CD8-positive, alpha-beta memory T cell (primary cell): ENCODE data around the gene ZNF143. TPM values are rescaled to one million over a fixed set of nuclear protein-coding genes. Genes with fewer than 3 reads are reported as not detected.

Source experiments
- CTCF ChIA-PET: fragments of 350-600 bp; sonication (Branson Sonifier 250); formaldehyde crosslinking; loops from one replicate; lab custom pipeline; 2021; ENCODE audit warnings: antibody characterized with exemption; lab: Charles Lee
- POLR2A ChIA-PET: fragments of 350-600 bp; sonication (Branson Sonifier 250); formaldehyde crosslinking; loops from one replicate; lab custom pipeline; 2021; ENCODE audit warnings: antibody characterized with exemption; lab: Charles Lee
- DNase-seq, 5 donors: peaks; one replicate each; pipeline versions ENCODE4 v3.0.0 to v3.0.0-alpha.2; 2020 to 2022; ENCODE audit warnings: mixed read lengths in 1 of 5
- H3K27ac ChIP-seq: one replicate; pipeline ENCODE4 v1.7.0; 2013; ENCODE audit warnings: low read depth, mild to moderate bottlenecking, low read length, moderate library complexity
- H3K27me3 ChIP-seq: 2 replicates; pipeline ENCODE4 v1.7.0; 2013; ENCODE audit warnings: low read length, mild to moderate bottlenecking; ENCODE audit not compliant: insufficient read depth, poor library complexity, severe bottlenecking
- H3K36me3 ChIP-seq: 2 replicates; pipeline ENCODE4 v1.7.0; 2013; ENCODE audit warnings: mild to moderate bottlenecking, low read length, moderate library complexity; ENCODE audit not compliant: insufficient read depth
- H3K4me1 ChIP-seq: 2 replicates; pipeline ENCODE4 v1.7.0; 2013; ENCODE audit warnings: mild to moderate bottlenecking, low read length, moderate library complexity; ENCODE audit not compliant: insufficient read depth
- H3K4me3 ChIP-seq: 2 replicates; pipeline ENCODE4 v1.7.0; 2013; ENCODE audit warnings: mild to moderate bottlenecking, low read length
- H3K9me3 ChIP-seq: 2 replicates; pipeline ENCODE4 v1.7.0; 2013; ENCODE audit warnings: mild to moderate bottlenecking, low read length
- H3K27ac Mint-ChIP-seq, 8 donors: one replicate each; pipeline ENCODE4 v1.8.0; 2020 to 2021; ENCODE audit warnings: mixed read lengths in 8 of 8, mild to moderate bottlenecking in 6 of 8, inconsistent platforms in 3 of 8, moderate library complexity in 3 of 8
- H3K27me3 Mint-ChIP-seq, 2 donors: one replicate each; pipeline ENCODE4 v1.8.0; 2020 to 2021; ENCODE audit warnings: mixed read lengths in 2 of 2, mild to moderate bottlenecking in 1 of 2, moderate library complexity in 1 of 2
- H3K36me3 Mint-ChIP-seq, 3 donors: one replicate each; pipeline ENCODE4 v1.8.0; 2020 to 2021; ENCODE audit warnings: mixed read lengths in 3 of 3, inconsistent platforms in 1 of 3, mild to moderate bottlenecking in 1 of 3
- H3K4me1 Mint-ChIP-seq, 3 donors: one replicate each; pipeline ENCODE4 v1.8.0; 2020 to 2021; ENCODE audit warnings: mixed read lengths in 3 of 3, inconsistent platforms in 1 of 3, mild to moderate bottlenecking in 1 of 3
- H3K4me3 Mint-ChIP-seq, 7 donors: one replicate each; pipeline ENCODE4 v1.8.0; 2020 to 2021; ENCODE audit warnings: mixed read lengths in 7 of 7, mild to moderate bottlenecking in 6 of 7, moderate library complexity in 4 of 7, inconsistent platforms in 2 of 7
- H3K9me3 Mint-ChIP-seq, 5 donors: one replicate each; pipeline ENCODE4 v1.8.0; 2020 to 2022; ENCODE audit warnings: mixed read lengths in 5 of 5, mild to moderate bottlenecking in 3 of 5, moderate library complexity in 2 of 5, inconsistent platforms in 1 of 5
- polyA plus RNA-seq: library from polyadenylated mRNA; unstranded; fragments of 300-500 nt; fragmentation: Illumina TruSeq; gene quantifications from one replicate; pipeline ENCODE4 v1.2.3, GENCODE V29; 2021
- total RNA-seq, 2 experiments: library from RNA; stranded (reverse); gene quantifications; one replicate each; pipeline ENCODE4 v1.2.3, GENCODE V29; 2021

The ZNF143 gene
- total and polyA plus RNA-seq, 3 experiments from 2014 or later = 33.0 to 39.8 (median 33.3) TPM

GRCh38 chr11:9459667-9460321, 1.0 kb upstream of the ZNF143 start:
- Histone ChIP-seq H3K36me3 (no peaks in the 10 kb centered on the region), H3K4me1 (peaks cover 25% of the 10 kb centered on the region), H3K27me3 (no peaks in the 10 kb centered on the region), H3K4me3 (peak overlapping the region; percentile 88), H3K27ac (peak overlapping the region; percentile 95), H3K9me3 (no peaks in the 10 kb centered on the region)
- no peaks in the 10 kb centered on the region for H3K27me3 Mint-ChIP-seq
- peak overlapping the region; percentile 90 to 95 (median 93) for H3K4me3 Mint-ChIP-seq
- DNase-seq = peak in 1 of 5 donors; percentile 48
- H3K4me1 Mint-ChIP-seq = peaks cover 29 to 36% (median 36%) of the 10 kb centered on the region in 3 donors
- peak overlapping the region; percentile 96 to 99 (median 98) for H3K27ac Mint-ChIP-seq
- no peaks in the 10 kb centered on the region for H3K9me3 Mint-ChIP-seq
- H3K36me3 Mint-ChIP-seq = peaks cover 0 to 11% (median 0%) of the 10 kb centered on the region in 3 donors
- CTCF ChIA-PET = interaction anchor here (1.1 to 3.1 kb wide), 7 partner anchors 19 to 496 kb away, joined by 3 to 11 read pairs (median 4); no protein-coding TSS in a partner anchor
- POLR2A ChIA-PET = interaction anchor here (0.7 to 2.6 kb wide), 14 partner anchors 13 to 844 kb away, joined by 3 to 23 read pairs (median 8); partner anchors contain the start of genes IPO7, TMEM41B, TMEM9B and WEE1

- CTCF ChIA-PET = interaction anchor here (0.6 to 3.1 kb wide), 7 partner anchors 13 to 498 kb away, joined by 3 to 11 read pairs (median 3); no protein-coding TSS in a partner anchor
- H3K27me3 ChIP-seq = no peaks in the 10 kb centered on the region
- H3K4me3 ChIP-seq = peak overlapping the region; percentile 88
- Mint-ChIP-seq H3K9me3 (no peaks in the 10 kb centered on the region), H3K27ac (peak overlapping the region; percentile 96 to 99 (median 98)), H3K4me3 (peak overlapping the region; percentile 90 to 95 (median 93)), H3K36me3 (peaks cover 0 to 11% (median 0%) of the 10 kb centered on the region in 3 donors), H3K4me1 (peaks cover 30 to 38% (median 36%) of the 10 kb centered on the region in 3 donors), H3K27me3 (no peaks in the 10 kb centered on the region)
- peaks cover 25% of the 10 kb centered on the region for H3K4me1 ChIP-seq
- no peaks in the 10 kb centered on the region for H3K9me3 ChIP-seq
- no peaks in the 10 kb centered on the region for H3K36me3 ChIP-seq
- H3K27ac ChIP-seq = peak overlapping the region; percentile 99
- peak; percentile 73 to 91 (median 83) for DNase-seq
- POLR2A ChIA-PET = interaction anchor here (0.5 to 2.6 kb wide), 20 partner anchors 12 to 1057 kb away, joined by 3 to 23 read pairs (median 5); partner anchors contain the start of genes IPO7, TMEM41B, TMEM9B and WEE1
Measured at GRCh38 chr11:9461063-9461759, 399 bp downstream of the ZNF143 start.

GRCh38 chr11:9461760-9462134, 935 bp downstream of the ZNF143 start:
- peak overlapping the region; percentile 99 for H3K27ac ChIP-seq
- POLR2A ChIA-PET = interaction anchor here (0.6 to 2.3 kb wide), 7 partner anchors 13 to 1057 kb away, joined by 3 to 21 read pairs (median 6); partner anchors contain the start of gene IPO7
- H3K9me3 ChIP-seq = no peaks in the 10 kb centered on the region
- CTCF ChIA-PET = interaction anchor here (3.1 kb wide), 1 partner anchor 45 kb away, joined by 11 read pairs; no protein-coding TSS in a partner anchor
- peak overlapping the region; percentile 88 for H3K4me3 ChIP-seq
- H3K27ac Mint-ChIP-seq = peak overlapping the region; percentile 79 to 99 (median 96)
- DNase-seq = peak in 1 of 5 donors; percentile 26
- peaks cover 25% of the 10 kb centered on the region for H3K4me1 ChIP-seq
- H3K9me3 Mint-ChIP-seq = no peaks in the 10 kb centered on the region
- peaks cover 0 to 13% (median 0%) of the 10 kb centered on the region in 3 donors for H3K36me3 Mint-ChIP-seq
- peak overlapping the region; percentile 90 to 95 (median 93) for H3K4me3 Mint-ChIP-seq
- H3K4me1 Mint-ChIP-seq = peaks cover 32 to 38% (median 36%) of the 10 kb centered on the region in 3 donors
- H3K27me3 Mint-ChIP-seq = no peaks in the 10 kb centered on the region
- no peaks in the 10 kb centered on the region for H3K27me3 ChIP-seq
- H3K36me3 ChIP-seq = no peaks in the 10 kb centered on the region

- peaks cover 25% of the 10 kb centered on the region for H3K4me1 ChIP-seq
- peak overlapping the region; percentile 90 to 95 (median 93) for H3K4me3 Mint-ChIP-seq
- no peaks in the 10 kb centered on the region for H3K9me3 Mint-ChIP-seq
- no peaks in the 10 kb centered on the region for H3K27me3 Mint-ChIP-seq
- no peak overlapping the region for H3K4me3 ChIP-seq
- no peaks in the 10 kb centered on the region for H3K9me3 ChIP-seq
- H3K36me3 ChIP-seq = no peaks in the 10 kb centered on the region
- CTCF ChIA-PET = interaction anchor here (3.1 kb wide), 1 partner anchor 44 kb away, joined by 11 read pairs; no protein-coding TSS in a partner anchor
- H3K27ac ChIP-seq = peak overlapping the region; percentile 99
- H3K27me3 ChIP-seq = no peaks in the 10 kb centered on the region
- DNase-seq = no peak
- H3K27ac Mint-ChIP-seq = peak overlapping the region; percentile 79 to 99 (median 96)
- peaks cover 32 to 38% (median 36%) of the 10 kb centered on the region in 3 donors for H3K4me1 Mint-ChIP-seq
- POLR2A ChIA-PET = no interaction called here
- H3K36me3 Mint-ChIP-seq = peaks cover 0 to 15% (median 0%) of the 10 kb centered on the region in 3 donors
Measured at GRCh38 chr11:9462172-9462799, 1.5 kb downstream of the ZNF143 start.

GRCh38 chr11:9462806-9463537, 2.2 kb downstream of the ZNF143 start:
- Histone ChIP-seq H3K4me1 (peaks cover 25% of the 10 kb centered on the region), H3K36me3 (no peaks in the 10 kb centered on the region), H3K4me3 (no peak overlapping the region), H3K9me3 (no peaks in the 10 kb centered on the region), H3K27ac (no peak overlapping the region), H3K27me3 (no peaks in the 10 kb centered on the region)
- H3K27ac Mint-ChIP-seq = peak overlapping the region in 7 of 8 donors; percentile 57 to 97 (median 86)
- H3K36me3 Mint-ChIP-seq = peaks cover 0 to 18% (median 2%) of the 10 kb centered on the region in 3 donors
- peaks cover 34 to 42% (median 39%) of the 10 kb centered on the region in 3 donors for H3K4me1 Mint-ChIP-seq
- H3K27me3 Mint-ChIP-seq = no peaks in the 10 kb centered on the region
- no peaks in the 10 kb centered on the region for H3K9me3 Mint-ChIP-seq
- H3K4me3 Mint-ChIP-seq = peak overlapping the region; percentile 76 to 95 (median 82)
- ChIA-PET CTCF (interaction anchor here (3.1 kb wide), 1 partner anchor 44 kb away, joined by 11 read pairs; no protein-coding TSS in a partner anchor), POLR2A (no interaction called here)
- DNase-seq = no peak

- H3K27me3 Mint-ChIP-seq = no peaks in the 10 kb centered on the region
- no peaks in the 10 kb centered on the region for H3K27me3 ChIP-seq
- H3K36me3 ChIP-seq = peaks cover 15% of the 10 kb centered on the region
- peaks cover 6 to 51% (median 19%) of the 10 kb centered on the region in 3 donors for H3K36me3 Mint-ChIP-seq
- no peak overlapping the region for H3K4me3 ChIP-seq
- POLR2A ChIA-PET = no interaction called here
- no peaks in the 10 kb centered on the region for H3K9me3 Mint-ChIP-seq
- no peaks in the 10 kb centered on the region for H3K4me1 ChIP-seq
- H3K9me3 ChIP-seq = no peaks in the 10 kb centered on the region
- no peak overlapping the region for H3K4me3 Mint-ChIP-seq
- DNase-seq = no peak
- peaks cover 9 to 16% (median 14%) of the 10 kb centered on the region in 3 donors for H3K4me1 Mint-ChIP-seq
- CTCF ChIA-PET = no interaction called here
- peak overlapping the region in 2 of 8 donors; percentile 21 to 62 for H3K27ac Mint-ChIP-seq
- no peak overlapping the region for H3K27ac ChIP-seq
Measured at GRCh38 chr11:9470765-9471164, 10.0 kb downstream of the ZNF143 start.

GRCh38 chr11:9473408-9473807, 12.6 kb downstream of the ZNF143 start:
- H3K9me3 Mint-ChIP-seq = no peaks in the 10 kb centered on the region
- Histone ChIP-seq H3K4me1 (no peaks in the 10 kb centered on the region), H3K36me3 (peaks cover 19% of the 10 kb centered on the region), H3K27ac (no peak overlapping the region), H3K9me3 (no peaks in the 10 kb centered on the region), H3K4me3 (no peak overlapping the region), H3K27me3 (no peaks in the 10 kb centered on the region)
- H3K27me3 Mint-ChIP-seq = no peaks in the 10 kb centered on the region
- POLR2A ChIA-PET = no interaction called here
- H3K27ac Mint-ChIP-seq = no peak overlapping the region
- no peak overlapping the region for H3K4me3 Mint-ChIP-seq
- CTCF ChIA-PET = interaction anchor here (1.8 kb wide), 1 partner anchor 34 kb away, joined by 7 read pairs; no protein-coding TSS in a partner anchor
- peaks cover 6 to 59% (median 19%) of the 10 kb centered on the region in 3 donors for H3K36me3 Mint-ChIP-seq
- no peak for DNase-seq
- peaks cover 3 to 10% (median 7%) of the 10 kb centered on the region in 3 donors for H3K4me1 Mint-ChIP-seq
